ENCODE results near the gene TRABD2B. TPM values are rescaled to one million over a fixed set of nuclear protein-coding genes. Genes with fewer than 3 reads are reported as not detected.
A peak's percentile ranks its signal among the peaks of the same experiment; 100 is the strongest.

TRABD2B gene
- total and polyA plus RNA-seq, 7 donors, result 0.08 to 0.76 (median 0.42) TPM

GRCh38 chr1:47871799-47872353 is 125.3 kb downstream of the TRABD2B start:
- H3K27ac ChIP-seq, result no peak overlapping the region
- no peaks in the 10 kb centered on the region for H3K4me1 ChIP-seq
- ATAC-seq, result peak in 2 of 4 donors; percentile 53 to 62
- DNase-seq, result no peak
- TF ChIP-seq CTCF (IDR thresholded peaks at IDR 0.05), result no peak
- 62 to 77% (median 63%) methylated on average over 2 of the region's 2 CpGs for WGBS, 3 donors
- no peaks in the 10 kb centered on the region for H3K27me3 ChIP-seq (ENCODE audit: insufficient read depth in 3 of 3, low read length in 2 of 3)
- intact Hi-C loops (cut with DNase I), result no loop called here
- no peaks in the 10 kb centered on the region for H3K9me3 ChIP-seq
- no peak overlapping the region for H3K4me3 ChIP-seq
- H3K36me3 ChIP-seq (ENCODE audit: insufficient read depth in 1 of 2, low read depth in 1 of 2), result no peaks in the 10 kb centered on the region

- whole genome bisulfite sequencing, 3 donors, result 66 to 81% (median 74%) methylated on average over 8 of the region's 8 CpGs
- no peaks in the 10 kb centered on the region for H3K36me3 ChIP-seq (ENCODE audit: insufficient read depth in 1 of 2, low read depth in 1 of 2)
- no peaks in the 10 kb centered on the region for H3K27me3 ChIP-seq (ENCODE audit: insufficient read depth in 3 of 3, low read length in 2 of 3)
- no peaks in the 10 kb centered on the region for H3K9me3 ChIP-seq
- H3K4me3 ChIP-seq, result no peak overlapping the region
- no peak overlapping the region for H3K27ac ChIP-seq
- no peak for ATAC-seq
- DNase-seq, result no peak
- no peak for TF ChIP-seq CTCF (IDR thresholded peaks at IDR 0.05)
- no peaks in the 10 kb centered on the region for H3K4me1 ChIP-seq
- intact Hi-C loops (cut with DNase I), result no loop called here
These were observed 126.1 kb downstream of the TRABD2B start for GRCh38 chr1:47870946-47871676.

- DNase-seq (no peak), ATAC-seq (no peak)
- no peaks in the 10 kb centered on the region for H3K9me3 ChIP-seq
- TF ChIP-seq CTCF (IDR thresholded peaks at IDR 0.05), result no peak
- H3K36me3 ChIP-seq (ENCODE audit: insufficient read depth in 1 of 2, low read depth in 1 of 2), result no peaks in the 10 kb centered on the region
- H3K27ac ChIP-seq, result no peak overlapping the region
- WGBS, 3 donors, result 82 to 86% (median 86%) methylated on average over 4 of the region's 4 CpGs
- no peaks in the 10 kb centered on the region for H3K27me3 ChIP-seq (ENCODE audit: insufficient read depth in 3 of 3, low read length in 2 of 3)
- H3K4me1 ChIP-seq, result no peaks in the 10 kb centered on the region
- no peak overlapping the region for H3K4me3 ChIP-seq
- intact Hi-C loops (cut with DNase I), result no loop called here
These were observed 126.7 kb downstream of the TRABD2B start for GRCh38 chr1:47870480-47870879.

- no peaks in the 10 kb centered on the region for H3K4me1 ChIP-seq
- intact Hi-C loops (cut with DNase I), result no loop called here
- DNase-seq (no peak), ATAC-seq (no peak)
- no peaks in the 10 kb centered on the region for H3K27me3 ChIP-seq (ENCODE audit: insufficient read depth in 3 of 3, low read length in 2 of 3)
- no peak for TF ChIP-seq CTCF (IDR thresholded peaks at IDR 0.05)
- no peaks in the 10 kb centered on the region for H3K9me3 ChIP-seq
- H3K4me3 ChIP-seq, result no peak overlapping the region
- H3K36me3 ChIP-seq (ENCODE audit: insufficient read depth in 1 of 2, low read depth in 1 of 2), result no peaks in the 10 kb centered on the region
- whole genome bisulfite sequencing, 3 donors, result 88 to 99% (median 98%) methylated on average over 5 of the region's 5 CpGs
- no peak overlapping the region for H3K27ac ChIP-seq
These were observed 128.9 kb downstream of the TRABD2B start for GRCh38 chr1:47868348-47868676.

All from psoas muscle (tissue), 8 donors.